Measurements from ENCODE around the gene MINK1.

Gene MINK1

DNA sequence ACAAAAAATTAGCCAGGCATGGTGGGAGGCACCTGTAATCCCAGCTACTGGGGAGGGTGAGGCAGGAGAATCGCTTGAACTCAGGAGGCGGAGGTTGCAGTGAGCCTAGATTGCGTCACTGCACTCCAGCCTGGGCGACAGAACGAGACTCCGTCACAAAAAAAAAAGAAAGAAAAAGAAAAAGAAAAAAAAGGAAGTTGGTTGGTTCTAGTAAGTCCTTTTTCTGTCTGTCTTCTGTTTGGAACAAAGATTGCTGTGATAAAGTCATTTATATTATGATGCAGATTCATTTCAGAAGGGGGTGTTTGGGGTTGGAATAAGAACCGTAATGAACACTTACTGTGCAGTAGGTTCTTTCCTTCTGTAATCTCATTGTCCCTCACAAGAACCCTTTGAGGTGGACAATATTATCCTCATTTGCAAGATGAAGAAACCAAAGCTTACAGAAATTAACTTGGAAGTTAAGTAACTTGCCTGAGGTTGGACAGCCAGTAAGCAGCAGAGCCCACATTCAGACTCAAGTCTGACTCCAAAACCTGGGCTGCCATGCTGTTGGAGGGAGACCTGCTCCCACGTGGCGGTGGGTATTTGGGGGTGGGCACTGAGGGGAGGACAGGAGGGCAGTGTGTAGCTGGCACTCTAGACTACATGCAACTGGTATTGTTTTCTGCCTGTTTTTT, 10.3 kb downstream of the MINK1 start:
- TF ChIP-seq, protein P1, sequence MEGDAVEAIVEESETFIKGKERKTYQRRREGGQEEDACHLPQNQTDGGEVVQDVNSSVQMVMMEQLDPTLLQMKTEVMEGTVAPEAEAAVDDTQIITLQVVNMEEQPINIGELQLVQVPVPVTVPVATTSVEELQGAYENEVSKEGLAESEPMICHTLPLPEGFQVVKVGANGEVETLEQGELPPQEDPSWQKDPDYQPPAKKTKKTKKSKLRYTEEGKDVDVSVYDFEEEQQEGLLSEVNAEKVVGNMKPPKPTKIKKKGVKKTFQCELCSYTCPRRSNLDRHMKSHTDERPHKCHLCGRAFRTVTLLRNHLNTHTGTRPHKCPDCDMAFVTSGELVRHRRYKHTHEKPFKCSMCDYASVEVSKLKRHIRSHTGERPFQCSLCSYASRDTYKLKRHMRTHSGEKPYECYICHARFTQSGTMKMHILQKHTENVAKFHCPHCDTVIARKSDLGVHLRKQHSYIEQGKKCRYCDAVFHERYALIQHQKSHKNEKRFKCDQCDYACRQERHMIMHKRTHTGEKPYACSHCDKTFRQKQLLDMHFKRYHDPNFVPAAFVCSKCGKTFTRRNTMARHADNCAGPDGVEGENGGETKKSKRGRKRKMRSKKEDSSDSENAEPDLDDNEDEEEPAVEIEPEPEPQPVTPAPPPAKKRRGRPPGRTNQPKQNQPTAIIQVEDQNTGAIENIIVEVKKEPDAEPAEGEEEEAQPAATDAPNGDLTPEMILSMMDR (IDR thresholded peaks at IDR 0.05; ENCODE audit: low read depth, low read length) = no peak
- no peak overlapping the region for H3K4me3 ChIP-seq (replicated peaks in 1 of 2; ENCODE audit: low read depth in 2 of 2, low read length in 2 of 2)
- no peak for DNase-seq (ENCODE audit: low read depth in 2 of 2)

DNA sequence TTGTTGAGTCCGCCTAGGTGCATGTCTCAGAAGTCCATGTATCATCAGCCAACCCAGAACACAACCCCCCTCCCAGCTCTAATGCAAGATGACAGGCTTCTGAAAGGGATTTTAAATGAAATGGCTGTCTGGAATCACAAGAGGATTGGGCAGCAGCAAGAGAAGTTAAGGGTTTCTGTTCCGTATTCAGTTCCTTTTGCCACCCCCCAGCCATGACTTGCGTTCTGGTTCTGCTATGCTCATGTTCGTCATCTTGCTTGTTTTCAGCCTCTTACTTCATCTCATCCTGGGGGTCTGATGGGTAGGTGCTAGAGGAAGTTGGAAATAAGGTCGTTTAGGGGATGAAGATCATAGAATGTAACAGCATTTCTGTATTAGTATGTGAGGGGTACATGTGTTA, 12.0 kb downstream of the MINK1 start:
- TF ChIP-seq, protein P1 (IDR thresholded peaks at IDR 0.05; ENCODE audit: low read depth, low read length) = no peak
- no peak for DNase-seq (ENCODE audit: low read depth in 2 of 2)
- H3K4me3 ChIP-seq (replicated peaks in 1 of 2; ENCODE audit: low read depth in 2 of 2, low read length in 2 of 2) = no peak overlapping the region

DNA sequence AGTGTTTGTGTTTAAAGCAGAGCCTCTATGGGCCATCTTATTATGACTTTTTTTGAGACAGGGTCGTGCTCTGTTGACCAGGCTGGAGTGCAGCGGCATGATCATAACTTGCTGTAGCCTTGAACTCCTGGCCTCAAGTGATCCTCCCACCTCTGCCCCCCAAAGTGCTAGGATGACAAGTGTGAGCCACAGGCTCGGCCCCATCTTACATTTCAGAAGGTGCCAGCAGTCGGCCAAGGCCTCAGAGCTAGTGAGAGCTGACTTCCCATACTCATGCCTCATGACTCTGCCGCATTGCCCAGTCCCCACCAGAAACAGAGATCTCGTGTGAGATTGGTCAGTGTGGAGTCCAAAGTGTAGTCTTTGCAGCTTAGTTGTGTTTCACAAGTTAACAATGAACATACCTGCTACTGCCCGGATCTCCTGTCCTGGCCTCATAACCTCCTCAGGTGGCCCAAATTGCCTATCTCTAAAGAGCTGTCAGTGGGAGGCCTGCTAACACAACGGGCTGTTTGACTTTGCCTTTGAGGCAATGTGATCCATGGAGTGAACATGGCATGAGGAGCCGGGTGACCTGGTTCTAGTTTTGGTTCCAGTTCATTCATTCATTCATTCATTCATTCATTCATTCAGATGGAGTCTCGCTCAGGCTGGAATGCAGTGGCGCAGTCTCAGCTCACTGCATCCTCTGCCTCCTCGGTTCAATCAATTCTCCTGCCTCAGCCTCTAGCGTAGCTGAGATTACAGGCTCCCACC, 13.7 kb downstream of the MINK1 start:
- no peak overlapping the region for H3K4me3 ChIP-seq (replicated peaks in 1 of 2; ENCODE audit: low read depth in 2 of 2, low read length in 2 of 2)
- TF ChIP-seq, protein P1 (IDR thresholded peaks at IDR 0.05; ENCODE audit: low read depth, low read length) = no peak

DNA sequence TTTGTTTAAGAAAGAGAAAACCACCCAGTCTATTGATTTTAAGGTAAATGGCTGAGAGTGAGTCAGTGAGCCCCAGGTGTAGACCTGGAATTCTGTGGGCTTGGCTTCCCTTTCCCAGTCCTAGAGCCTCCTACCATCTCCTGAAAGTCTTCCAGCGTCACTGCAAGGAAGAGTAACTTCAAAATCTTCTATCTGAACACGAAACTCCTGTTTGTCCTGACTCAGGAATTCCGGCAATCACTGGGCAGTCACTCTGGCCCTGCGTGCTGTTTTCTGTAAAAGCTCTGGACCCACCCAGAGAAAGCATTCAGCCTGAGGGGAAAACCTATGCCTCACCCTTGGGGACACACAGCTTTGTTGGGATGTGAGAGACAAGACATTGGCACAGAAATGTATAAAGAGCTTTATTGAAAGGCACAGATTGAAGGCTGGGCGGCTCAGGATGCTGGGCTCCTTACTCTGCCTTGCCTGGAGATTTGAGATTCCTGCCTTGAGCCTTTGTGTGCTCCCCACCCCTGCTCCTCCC, 15.9 kb downstream of the MINK1 start:
- H3K4me3 ChIP-seq (replicated peaks in 1 of 2; ENCODE audit: low read depth in 2 of 2, low read length in 2 of 2) = no peak overlapping the region
- TF ChIP-seq, protein P1 (IDR thresholded peaks at IDR 0.05; ENCODE audit: low read depth, low read length) = no peak
- DNase-seq (ENCODE audit: low read depth in 2 of 2) = no peak

More for the DNA sequence above, 13.7 kb downstream of the MINK1 start:
- no peak for DNase-seq (ENCODE audit: low read depth in 2 of 2)

DNA sequence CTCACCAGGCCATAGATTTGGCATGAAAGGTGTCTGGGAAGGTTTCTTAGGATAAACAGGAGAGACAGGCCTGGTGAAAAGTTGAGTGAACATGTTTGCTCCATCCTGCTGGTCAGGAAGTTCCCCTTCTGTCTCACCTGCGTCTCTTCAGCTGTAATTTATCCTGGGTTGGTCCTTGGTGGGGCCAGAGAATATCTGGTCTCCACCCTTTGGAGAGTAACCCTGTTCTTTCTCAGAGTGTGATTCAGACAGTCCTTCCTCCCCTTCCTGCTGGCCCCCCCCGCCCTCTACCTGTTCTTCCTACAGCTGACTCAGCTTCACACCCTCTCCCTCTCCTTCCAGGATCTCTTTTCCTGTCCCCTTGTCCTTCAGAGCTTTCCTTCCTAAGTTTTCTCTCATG, 17.1 kb downstream of the MINK1 start:
- no peak for DNase-seq (ENCODE audit: low read depth in 2 of 2)
- no peak overlapping the region for H3K4me3 ChIP-seq (replicated peaks in 1 of 2; ENCODE audit: low read depth in 2 of 2, low read length in 2 of 2)

DNA sequence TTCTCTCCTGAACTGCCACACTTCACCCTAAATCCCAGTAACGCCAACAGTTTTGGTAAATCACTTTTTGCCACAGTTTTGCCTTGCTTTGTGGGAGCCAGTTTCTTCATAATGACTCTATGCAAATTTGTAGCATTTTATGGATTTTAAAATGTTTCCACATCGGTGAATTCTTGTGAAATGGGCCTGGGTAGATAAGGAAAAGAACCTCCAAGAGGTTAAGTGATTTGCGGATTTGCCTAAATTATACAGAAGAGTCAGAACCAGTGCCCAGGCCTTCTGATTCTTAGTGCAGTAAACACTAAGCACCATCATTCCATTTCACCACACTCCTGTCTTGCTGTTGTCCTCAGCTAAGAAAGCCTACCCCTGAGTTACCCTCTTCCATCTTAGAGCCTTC, 17.9 kb downstream of the MINK1 start:
- TF ChIP-seq, protein P1 (IDR thresholded peaks at IDR 0.05; ENCODE audit: low read depth, low read length) = no peak
- no peak for DNase-seq (ENCODE audit: low read depth in 2 of 2)
- H3K4me3 ChIP-seq (replicated peaks in 1 of 2; ENCODE audit: low read depth in 2 of 2, low read length in 2 of 2) = no peak overlapping the region

More for the DNA sequence above, 17.1 kb downstream of the MINK1 start:
- TF ChIP-seq, protein P1 (IDR thresholded peaks at IDR 0.05; ENCODE audit: low read depth, low read length) = no peak
